NCI-H774 (cell line): ENCODE measurements around the gene MAPK12.
A peak's percentile ranks its signal among the peaks of the same experiment; 100 is the strongest.
"Not testable (repeated sequence)": the region's sequence is repeated elsewhere in the genome, so short reads cannot be mapped to it uniquely, and the experiment has no call there.

Experiments used
- DNase-seq: peaks from one replicate; lab custom pipeline; 2025; lab: John Stamatoyannopoulos, UW

The MAPK12 gene

DNA sequence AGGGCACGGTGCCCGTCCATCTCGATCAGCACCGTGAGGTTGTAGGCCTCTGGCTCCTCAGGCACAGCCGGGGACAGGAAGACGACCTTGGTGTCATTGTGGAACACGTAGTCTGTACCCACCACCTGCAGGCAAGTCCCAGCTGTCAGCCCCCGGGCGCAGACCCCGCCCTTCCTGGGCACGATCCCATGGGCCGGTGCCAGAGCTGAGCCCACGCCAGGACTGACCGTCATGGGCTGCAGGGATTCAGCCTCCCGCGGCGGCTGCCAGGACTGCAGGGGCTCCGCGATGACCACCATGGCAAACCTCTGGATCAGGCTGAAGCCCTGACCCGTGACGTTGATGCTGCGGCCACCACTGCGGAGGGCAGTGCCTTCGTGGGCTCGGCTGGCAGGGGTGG is 20.5 kb upstream of the MAPK12 start:
- DNase-seq = no peak

DNA sequence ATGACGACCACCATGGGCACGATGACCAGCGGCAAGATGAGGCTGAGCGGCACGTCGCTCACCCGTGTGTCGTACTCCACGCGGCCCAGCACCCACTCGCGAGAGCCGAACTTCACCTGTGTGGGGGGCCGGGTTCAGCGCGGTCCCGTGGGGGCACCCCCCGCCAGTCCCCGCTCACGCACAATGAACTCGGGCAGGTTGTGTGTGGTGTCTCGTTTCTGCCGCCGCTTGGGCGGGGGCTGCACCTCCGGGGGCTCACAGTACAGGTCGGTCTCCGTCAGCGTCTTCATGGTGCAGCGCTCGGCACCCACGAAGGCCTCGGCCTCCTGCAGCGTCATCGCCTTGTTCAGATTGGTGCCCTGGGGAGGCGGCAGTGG is 19.9 kb upstream of the MAPK12 start:
- no peak for DNase-seq

DNA sequence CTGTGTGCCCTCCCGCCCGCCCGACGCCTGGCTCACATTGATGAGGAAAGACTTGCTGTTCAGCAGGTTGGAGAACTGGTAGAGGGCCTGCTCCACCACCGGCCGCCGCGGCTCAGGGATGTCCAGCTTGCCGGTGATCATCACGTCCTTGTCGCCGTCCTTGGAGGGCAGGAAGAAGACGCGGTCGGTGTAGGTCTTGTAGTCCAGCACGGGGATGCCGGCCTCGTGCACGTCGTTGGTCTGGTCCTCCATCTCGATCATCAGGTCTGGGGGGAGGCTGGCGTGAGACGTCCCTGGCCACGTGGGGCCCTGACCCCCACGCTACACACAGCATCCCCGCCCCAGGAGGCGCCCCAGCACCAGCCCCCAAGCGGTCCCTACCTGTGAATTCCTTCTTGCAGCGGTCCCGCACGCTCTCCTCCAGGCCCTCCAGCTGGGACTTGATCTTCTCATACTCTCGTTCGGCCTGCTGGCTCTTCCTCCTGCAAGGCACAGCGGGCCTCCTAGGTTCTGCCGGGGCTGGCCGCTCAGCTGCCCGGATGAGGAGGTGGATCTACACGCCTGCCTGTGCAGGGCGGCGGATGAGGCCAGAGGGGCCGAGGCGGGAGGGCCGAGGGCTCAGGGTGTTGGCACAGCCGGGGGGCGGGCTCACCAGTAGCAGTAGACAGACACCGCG is 19.4 kb upstream of the MAPK12 start:
- no peak for DNase-seq

DNA sequence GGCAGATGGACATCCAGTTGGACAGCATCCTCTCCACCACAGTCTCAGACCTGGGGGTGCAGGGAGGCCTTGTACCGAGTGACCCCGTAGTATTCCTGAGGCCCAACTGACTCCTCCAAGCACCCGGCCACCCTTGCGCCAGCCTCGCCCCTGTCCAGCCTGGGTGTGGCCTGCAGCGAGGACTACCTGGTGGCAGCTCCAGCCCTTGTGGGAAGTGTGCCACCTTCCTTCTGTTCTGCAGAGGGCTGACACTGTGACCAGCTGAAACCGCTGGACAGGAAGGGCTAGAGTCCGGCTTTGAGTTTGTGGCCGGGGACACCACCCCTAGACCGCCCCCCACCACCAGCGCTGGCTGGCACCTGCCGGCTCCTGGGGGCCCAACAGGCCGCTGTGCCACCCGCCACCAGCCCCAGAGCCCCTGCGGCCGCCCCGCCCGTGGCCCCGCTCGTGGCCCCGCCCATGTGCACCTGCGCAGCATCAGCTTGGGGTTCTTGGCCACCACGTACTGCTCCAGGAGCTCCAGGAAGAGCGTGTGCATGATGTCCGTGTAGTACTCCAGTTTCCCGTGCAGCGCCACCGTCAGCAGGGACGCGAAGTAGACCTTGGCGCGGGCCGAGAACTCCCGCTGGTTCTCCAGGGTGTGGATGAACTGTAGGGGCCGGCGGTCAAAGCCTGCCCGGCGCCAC is 18.7 kb upstream of the MAPK12 start:
- DNase-seq = no peak

- no peak for DNase-seq
Observed at GRCh38 chr22:50278956-50279619, 17.6 kb upstream of the MAPK12 start.

DNA sequence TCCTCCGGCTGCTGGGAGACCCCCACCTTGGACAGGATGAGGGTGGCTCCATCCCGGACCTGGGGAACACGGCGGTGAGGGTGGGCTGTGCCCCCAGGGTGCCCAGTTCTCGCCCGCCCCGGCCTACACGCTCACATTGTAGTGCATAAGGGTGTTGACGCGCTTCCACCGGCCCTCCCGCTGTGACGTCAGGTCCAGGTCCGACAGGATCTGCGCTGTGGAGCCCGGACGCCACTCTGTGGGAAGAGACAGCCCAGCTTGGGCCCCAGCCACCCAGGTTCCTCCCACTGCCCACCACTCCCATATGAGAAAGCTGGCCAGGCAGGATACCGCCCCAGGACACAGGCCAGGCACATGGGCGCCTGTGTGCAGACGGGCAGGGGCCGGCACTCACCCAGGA is 17.0 kb upstream of the MAPK12 start:
- no peak for DNase-seq

DNA sequence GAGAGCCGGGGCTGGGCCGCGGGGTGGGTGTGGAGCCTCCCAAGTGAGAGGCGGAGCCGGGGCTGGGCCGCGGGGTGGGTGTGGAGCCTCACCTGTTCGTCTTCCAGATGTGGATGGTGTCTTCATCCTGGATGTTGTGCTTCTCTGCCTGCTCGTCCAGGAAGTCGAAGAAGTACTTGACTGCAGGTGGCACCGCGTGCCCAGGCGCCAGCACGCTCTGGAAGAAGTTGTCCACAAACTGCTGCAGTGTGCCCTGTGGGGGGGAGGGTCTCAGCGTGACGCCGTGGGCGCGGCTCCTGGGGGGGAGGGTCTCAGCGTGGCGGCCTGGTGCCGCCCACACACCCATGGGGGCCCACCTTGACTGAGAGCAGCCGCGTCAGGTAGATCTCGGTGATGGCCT is 16.3 kb upstream of the MAPK12 start:
- no peak for DNase-seq

GRCh38 chr22:50276143-50276542 is 14.7 kb upstream of the MAPK12 start:
- DNase-seq = no peak

DNA sequence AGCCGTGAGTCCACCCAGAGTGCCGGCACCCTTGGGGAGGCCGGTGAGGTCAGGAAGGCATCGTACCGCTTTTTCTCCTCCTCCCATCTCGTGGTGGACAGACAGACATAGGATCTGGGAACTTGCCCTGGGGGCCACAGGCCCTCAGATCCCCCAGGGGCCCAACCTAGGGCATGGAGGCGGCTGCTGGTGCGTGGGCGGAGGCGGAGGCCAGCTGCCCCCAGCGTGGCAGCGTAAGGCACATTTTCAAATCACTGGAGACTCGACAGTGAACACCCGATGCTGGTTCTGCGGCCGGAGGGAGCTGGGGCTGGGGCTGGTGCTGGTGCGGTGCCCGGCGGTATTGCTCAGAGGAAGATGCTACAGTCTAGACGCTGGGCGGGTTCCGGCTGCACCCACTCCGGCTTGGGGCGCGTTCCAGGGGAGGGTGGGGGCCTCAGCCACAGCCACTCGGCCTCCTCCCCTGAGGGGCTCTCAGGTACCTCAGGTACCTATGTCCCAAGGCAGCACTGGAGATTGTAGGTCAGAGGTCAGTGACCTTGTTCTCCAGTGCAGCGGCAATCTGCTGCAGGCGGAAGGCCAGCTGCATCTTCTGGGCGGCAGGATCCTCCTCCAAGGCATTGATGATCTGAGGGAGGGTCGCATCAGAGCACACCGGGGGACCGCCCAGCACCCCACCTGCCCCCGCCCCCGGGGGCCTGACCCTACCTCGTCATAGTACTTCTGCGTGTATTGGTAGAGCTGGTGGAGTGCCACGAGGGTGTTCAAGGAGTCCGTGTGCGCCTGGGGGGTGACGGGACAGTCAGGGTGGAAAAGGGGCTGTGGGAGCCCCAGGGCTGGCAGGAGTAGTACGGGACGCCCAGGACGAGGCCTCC is 13.9 kb upstream of the MAPK12 start:
- no peak for DNase-seq

- DNase-seq = no peak
Observed at GRCh38 chr22:50274771-50275170, 13.3 kb upstream of the MAPK12 start.

DNA sequence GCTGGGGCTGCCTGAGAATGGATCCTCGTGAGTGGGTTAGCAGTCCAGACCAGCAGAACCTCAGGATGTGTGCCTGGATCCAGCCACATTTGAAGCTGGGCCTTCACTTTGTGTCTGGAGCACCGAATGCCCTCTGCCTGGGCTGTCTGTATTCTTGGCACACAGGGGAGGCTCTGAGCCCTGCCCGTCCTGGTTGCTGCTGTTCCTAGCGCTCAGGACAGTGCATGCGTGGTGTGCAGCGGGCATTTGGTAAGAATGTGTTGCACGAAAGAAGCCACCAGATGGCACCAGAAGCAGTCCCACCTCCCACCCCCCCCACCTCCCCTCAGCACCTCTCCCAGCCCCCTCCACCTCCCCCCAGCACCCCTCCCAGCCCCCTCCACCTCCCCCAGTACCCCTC is 12.8 kb upstream of the MAPK12 start:
- no peak for DNase-seq

DNA sequence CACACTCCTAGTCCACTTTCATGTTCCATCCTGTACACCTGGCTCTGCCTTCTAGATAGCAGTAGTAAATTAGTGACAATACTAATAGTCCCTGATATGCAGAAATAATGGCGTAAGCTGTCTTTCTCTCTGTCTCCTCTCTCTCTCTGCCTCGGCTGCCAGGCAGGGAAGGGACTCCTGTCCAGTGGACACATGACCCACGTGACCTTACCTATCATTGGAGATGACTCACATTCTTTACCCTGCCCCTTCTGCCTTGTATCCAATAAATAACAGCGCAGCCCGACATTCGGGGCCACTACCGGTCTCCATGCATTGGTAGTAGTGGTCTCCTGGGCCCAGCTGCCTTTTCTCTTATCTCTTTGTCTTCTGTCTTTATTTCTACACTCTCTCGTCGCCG is 12.3 kb upstream of the MAPK12 start:
- not testable (repeated sequence) for DNase-seq

DNA sequence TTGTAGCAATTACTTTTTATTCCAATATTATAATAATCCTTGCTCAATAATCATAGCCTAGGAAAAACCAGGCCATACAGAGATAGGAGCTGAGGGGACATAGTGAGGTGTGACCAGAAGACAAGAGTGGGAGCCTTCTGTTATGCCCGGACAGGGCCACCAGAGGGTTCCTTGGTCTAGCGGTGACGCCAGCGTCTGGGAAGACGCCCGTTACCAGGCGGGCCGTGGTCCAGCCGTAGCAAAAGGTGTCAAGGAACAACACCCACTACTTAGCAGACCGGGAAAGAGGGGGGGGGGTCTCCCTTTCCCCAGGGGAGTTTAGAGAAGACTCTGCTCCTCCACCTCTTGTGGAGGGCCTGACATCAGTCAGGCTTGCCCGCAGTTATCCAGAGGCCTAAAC is 11.9 kb upstream of the MAPK12 start:
- DNase-seq = not testable (repeated sequence)

GRCh38 chr22:50272044-50272802 is 10.7 kb upstream of the MAPK12 start:
- DNase-seq = no peak

GRCh38 chr22:50271519-50271970 is 10.1 kb upstream of the MAPK12 start:
- peak; percentile 13 for DNase-seq

DNA sequence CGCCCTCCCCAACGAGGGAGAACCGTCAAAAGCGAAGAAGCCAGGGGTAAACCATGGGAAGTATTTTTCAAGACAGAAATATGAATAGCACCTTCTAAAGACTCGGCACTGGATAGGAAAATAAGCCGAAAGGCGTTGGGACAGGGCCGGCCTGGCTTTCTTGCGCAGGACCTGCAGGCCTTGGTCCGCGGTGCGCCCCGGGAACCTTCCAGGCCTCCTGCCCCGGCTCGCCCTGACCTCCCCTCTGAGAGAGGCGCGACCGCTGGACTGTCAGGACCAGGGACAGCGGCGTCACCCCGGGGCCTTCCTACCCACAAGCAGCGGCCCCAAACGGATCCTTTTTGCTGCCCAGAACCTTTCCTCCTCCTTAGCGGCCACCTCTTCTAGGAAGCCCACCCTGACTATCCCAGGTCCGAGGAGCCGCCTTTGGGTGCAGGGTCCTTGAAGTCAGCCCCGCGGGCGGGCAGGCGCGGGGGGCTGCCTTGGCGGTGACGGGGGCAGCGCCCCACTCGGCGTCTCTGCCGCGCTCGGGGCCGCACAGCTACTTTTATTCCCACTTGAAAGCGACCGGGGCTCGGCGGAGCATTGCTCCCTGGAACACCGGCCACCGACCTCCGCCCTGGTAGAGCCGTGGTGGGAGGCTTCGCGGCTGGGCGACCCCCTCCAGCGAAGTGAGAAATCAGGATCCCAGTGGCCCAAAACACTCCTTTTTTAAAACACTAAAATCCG is 9.3 kb upstream of the MAPK12 start:
- DNase-seq = no peak

DNA sequence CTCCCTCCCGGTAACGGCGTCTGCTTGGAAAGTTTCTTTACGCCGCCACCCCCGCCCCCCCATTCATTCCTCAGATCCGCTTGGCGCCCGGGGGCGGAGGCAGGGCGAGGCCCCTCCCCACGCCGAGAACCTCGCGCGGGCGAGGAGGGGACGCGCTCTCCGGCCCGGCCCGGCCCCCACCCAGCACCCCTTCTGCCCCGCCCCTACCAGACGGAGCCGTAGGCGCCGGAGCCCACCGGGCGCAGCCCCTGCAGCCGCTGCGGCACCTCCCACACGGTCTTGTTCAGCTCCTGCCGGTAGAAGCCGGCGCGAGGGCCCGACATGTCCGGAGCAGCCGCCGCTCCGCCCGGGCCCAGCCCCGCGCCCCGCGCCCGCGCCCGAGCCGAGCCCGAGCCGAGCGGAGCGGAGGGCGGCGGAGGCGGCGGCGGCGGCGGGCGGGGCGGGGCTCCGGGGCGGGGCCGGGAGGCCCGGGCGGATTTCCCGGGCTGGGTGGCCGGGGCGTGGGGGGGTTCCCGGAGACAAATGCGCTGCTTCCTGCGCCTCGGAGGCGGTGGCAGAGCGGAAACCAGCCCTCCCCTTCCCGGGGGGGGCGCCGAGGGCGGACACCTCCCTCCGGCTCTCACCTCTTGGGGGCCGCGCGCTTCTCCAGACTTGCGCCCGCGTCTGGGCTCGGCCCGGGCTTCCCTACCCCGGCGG is 8.6 kb upstream of the MAPK12 start, which contains the start of gene MAPK11:
TSS of gene MAPK11 (minus strand) at position 411 of the 696 bp plus-strand sequence. CDS start at position 323, 88 bp downstream.
- peak; percentile 22 for DNase-seq

DNA sequence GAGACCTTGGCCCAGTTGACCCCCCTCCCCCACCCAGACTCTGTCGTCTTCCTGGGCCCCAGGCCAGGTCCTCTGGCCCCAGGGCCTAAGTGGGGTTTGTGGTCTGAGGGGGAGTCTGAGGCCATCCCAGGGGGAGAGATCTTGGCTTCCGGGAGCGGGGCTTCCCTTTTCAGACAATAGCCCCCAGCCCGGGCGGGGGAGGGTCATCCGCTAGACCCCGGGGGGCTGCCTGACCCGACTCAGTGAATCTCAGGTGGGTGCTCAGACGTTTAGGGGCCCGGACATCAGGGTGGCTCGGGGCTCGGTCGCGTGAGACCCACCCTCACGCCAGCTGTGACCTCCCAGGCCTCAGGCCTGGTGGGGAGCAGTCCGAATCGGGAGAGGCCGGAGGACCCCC is 8.1 kb upstream of the MAPK12 start:
- DNase-seq = no peak

DNA sequence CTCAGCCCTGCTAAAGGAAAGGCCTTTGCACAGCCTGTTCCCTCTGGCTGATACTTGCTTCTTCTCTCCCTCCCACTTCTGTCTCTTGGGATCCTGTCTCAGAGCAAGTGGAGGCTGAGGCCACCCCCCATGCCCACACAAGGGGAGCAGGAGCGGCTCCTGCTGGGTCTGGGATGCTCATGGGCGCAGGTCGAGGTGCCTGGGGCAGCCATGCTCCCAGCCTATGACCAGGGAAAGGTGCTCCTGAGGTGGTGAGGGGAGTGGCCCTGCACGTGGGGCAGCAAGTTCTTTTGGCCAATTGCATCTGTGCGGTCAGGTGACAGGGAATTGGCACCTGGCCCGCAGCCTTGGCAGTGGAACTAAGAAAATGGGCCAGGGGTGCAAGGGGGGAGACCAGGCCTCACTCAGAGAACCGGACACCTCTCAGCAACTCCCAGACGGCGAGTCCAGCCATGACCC is 7.2 kb upstream of the MAPK12 start:
- DNase-seq = no peak
